DMS153 treated with DMSO at 0.1 percent for 48 hours (cell line): Measurements from ENCODE around the gene TAX1BP1.
"Not testable (repeated sequence)": the region's sequence is repeated elsewhere in the genome, so short reads cannot be mapped to it uniquely, and the experiment has no call there.

Source experiments
- DNase-seq: peaks from one replicate; lab custom pipeline; 2025; ENCODE audit not compliant: unreplicated experiment; lab: John Stamatoyannopoulos, UW

Gene TAX1BP1

DNA sequence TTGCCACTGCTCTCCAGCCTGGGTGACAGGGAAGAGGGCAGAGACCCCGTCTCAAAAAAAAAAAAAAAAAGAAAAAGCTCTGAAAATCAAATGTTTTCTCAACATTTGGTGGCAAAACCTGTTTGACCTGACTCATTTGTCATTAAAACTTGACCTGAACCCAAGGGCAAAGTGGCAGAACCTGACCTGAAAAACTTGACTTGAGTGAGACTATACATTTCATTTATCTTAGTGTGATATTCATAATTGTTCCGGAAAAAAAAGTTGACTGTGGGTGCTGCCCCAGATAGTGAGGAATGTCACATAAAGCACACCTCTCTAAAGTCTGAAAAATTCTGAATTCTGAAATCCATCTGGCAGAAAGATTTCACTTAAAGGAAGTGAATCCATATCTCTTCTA, 2.3 kb upstream of the TAX1BP1 start:
- DNase-seq: no peak

- peak; percentile 80 for DNase-seq
Measured at GRCh38 chr7:27739301-27739908, 557 bp upstream of the TAX1BP1 start.

- peak; percentile 91 for DNase-seq
Measured at GRCh38 chr7:27740449-27741086, 606 bp downstream of the TAX1BP1 start.

DNA sequence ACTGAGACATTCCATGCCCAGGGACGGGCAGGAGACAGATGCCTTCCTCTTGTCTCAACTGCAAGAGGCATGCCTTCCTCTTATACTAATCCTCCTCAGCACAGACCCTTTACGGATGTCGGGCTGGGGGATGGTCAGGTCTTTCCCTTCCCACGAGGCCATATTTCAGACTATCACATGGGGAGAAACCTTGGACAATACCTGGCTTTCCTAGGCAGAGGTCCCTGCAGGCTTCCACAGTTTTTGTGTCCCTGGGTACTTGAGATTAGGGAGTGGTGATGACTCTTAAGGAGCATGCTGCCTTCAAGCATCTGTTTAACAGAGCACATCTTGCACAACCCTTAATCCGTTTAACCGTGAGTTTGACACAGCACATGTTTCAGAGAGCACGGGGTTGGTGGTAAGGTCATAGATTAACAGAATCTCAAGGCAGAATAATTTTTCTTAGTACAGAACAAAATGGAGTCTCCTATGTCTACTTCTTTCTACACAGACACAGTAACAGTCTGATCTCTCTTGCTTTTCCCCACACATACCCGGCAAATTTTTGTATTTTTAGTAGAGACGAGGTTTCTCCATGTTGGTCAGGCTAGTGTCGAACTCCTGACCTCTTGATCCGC, 2.2 kb downstream of the TAX1BP1 start:
- not testable (repeated sequence) for DNase-seq

GRCh38 chr7:27745064-27745583, 5.2 kb downstream of the TAX1BP1 start:
- peak; percentile 12 for DNase-seq

GRCh38 chr7:27746486-27746885, 6.5 kb downstream of the TAX1BP1 start:
- DNase-seq: no peak

GRCh38 chr7:27746978-27747377, 7.0 kb downstream of the TAX1BP1 start:
- no peak for DNase-seq

DNA sequence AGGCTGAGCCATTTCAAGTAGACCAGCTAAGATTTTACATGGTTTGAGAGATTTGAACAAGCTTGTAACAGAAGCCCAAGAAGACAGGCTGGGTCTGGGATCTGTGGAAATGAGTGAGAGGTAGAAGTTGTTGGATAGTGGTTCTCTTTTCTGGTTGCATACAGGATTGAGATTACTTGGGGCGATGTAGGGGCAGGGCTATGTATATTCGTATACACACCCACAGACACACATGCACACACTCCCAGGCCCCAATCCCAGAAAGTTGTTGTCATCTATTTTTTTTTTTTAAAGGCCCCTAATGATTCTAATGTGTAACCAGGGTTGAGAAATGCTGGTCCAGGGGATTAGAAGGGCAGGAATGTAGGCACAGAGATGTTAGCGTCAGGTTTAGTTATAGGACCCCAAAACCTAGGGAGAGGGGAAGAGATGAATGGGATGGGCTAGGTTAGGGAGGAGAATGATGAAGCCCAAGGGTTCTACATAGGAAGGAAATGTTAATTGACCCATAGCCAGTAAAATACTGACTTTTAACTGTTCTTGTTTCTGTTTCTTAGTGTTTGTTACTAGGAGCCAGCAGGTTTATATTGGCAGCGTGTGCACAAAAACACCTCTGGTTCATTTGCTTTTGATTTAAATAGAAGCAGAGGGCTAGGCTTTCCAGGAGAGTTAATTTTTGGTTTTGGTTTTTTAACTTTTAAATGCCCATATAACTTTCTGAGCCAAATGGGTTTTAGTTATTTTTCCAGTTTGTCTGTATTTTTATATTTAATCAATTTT, 7.8 kb downstream of the TAX1BP1 start:
- DNase-seq: no peak

- no peak for DNase-seq
Measured at GRCh38 chr7:27750316-27750715, 10.4 kb downstream of the TAX1BP1 start.

DNA sequence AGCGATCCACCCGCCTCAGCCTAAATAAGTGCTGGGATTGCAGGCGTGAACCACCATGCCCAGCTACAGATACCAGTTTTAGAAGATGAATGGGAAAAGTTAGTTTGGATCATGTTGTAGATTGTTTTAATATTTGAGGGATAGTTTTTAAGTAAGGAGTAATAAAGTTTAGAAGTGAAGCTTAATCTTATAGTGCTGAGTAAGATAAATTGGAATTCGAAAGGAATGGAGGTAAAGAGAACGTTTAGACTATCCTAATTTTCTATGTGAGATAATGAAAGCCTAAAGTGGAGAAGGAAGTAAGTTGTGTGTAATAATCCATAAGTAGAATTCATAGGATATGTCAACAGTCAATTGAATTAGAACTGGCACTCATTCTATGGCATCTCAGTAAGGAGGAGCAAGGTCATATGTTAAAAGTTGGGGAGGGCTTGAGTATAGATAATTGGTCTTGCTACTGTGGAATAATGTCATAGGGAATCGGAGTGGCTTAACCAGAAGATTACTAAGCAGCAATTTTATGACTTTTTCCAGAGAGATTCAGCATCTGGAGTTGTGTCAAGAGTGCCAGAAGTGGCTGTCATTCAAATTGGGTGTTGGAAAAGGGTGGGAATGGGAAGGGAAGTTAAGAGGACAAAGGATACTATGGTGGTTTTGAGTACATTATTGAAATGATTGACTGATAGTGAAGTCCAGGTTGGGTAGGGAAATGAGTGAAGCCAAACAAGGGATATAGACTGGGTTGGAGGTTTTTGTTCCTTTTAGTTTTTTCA, 12.1 kb downstream of the TAX1BP1 start:
- DNase-seq: no peak

DNA sequence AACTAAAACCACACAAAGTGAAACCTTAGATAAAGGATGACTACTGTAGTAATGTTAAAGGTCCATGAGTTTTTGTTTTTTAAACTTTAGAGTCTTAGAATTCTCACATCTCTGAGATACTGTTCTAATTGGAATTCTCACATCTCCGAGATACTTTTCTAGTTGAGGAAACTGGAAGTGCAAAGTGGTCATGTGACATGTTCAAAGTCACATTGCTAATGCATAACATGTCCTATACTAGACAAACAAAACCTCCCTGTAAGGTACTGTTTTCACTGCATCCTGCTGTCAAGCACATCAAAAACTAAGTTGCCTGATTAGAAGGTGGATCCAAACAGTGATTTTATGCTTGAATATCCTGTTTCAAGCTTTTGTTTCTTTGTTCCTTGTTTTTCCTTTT, 13.9 kb downstream of the TAX1BP1 start:
- no peak for DNase-seq

GRCh38 chr7:27756298-27756697, 16.3 kb downstream of the TAX1BP1 start:
- DNase-seq: no peak

GRCh38 chr7:27759491-27759890, 19.5 kb downstream of the TAX1BP1 start:
- no peak for DNase-seq

DNA sequence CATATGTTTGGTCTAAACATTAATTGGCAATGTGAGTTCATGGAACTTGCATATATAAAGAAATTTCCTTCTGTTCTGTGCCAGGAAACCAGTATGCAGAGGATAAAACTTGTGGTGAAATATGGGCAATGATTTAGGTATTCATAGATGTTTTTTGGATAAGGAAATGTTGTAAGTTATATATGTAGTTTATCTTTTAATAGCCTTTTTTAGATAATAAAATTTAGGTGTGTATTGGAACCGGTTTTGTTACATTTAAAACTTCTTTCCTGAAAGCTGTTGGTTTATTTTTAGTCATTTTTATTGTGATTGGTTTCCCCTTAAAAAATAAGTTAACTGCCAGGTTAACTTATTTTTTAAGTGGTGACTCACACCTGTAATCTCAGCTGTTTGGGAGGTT, 22.1 kb downstream of the TAX1BP1 start:
- DNase-seq: no peak

GRCh38 chr7:27763983-27764508, 24.1 kb downstream of the TAX1BP1 start:
- no peak for DNase-seq

- no peak for DNase-seq
Measured at GRCh38 chr7:27765841-27766240, 25.9 kb downstream of the TAX1BP1 start.

DNA sequence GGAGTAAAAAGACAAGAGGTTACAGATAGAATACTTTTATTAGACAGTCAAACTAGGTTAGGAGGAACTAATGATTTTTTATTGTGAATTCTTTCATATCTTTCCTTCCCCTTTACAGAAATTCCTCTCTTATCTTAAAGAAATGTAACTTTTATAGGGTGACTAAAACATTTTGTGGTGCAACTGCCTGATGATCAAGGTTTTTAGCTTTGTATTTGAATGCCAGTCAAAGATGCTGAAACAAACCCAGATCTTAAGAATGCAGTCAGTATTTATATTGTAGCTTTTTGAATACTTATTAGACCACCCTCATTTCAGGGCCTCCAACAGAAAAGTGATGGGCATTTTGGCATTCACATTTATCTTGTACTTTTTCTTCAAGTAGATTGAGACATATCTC, 27.4 kb downstream of the TAX1BP1 start:
- no peak for DNase-seq

DNA sequence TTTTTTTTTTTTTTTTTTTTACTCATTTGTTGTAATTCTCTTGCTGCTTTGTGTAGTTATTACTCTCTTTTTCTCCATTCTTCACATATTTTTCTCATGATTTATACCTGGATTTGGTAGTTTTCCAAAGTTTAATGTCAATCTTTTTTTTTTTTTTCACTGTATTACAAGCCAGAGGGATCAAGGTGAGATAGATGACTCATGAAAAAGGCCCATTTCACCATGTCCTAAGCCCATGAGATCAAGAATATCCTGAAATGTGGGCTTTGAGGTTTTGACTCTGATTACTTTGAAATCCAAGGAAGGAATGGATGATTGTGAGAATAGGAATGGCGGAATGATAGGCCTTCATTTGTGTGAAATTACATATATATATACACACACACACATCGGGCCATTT, 31.1 kb downstream of the TAX1BP1 start:
- no peak for DNase-seq

GRCh38 chr7:27774717-27775328, 34.9 kb downstream of the TAX1BP1 start:
- no peak for DNase-seq

GRCh38 chr7:27775782-27776181, 35.8 kb downstream of the TAX1BP1 start:
- DNase-seq: no peak
